Measurements from ENCODE around the gene CCDC70. TPM values are rescaled to one million over a fixed set of nuclear protein-coding genes. Genes with fewer than 3 reads are reported as not detected.

CCDC70 gene
- polyA plus RNA-seq, 1 donor from 2014 or later, result not detected

DNA sequence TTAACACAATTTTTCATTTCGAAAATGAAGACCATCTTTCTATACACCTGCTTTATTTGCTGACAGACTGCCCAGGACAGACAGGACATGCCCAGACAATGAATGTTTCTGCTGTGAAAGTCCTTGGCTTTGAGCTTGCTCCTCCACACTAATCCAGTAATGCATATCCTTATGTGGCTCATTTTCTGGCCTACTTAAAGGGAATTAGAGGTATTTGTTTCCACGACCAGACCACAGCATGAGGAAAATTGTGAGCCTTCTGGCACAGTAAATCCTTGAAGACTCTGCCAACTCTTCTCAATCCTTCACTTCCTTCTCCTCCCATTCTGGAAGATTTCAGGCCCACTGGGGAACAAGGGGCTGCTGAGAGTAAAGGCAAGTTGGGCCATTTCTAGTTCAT lies 25.7 kb downstream of the CCDC70 start:
- Histone ChIP-seq H3K79me2 (replicated peaks; ENCODE audit: insufficient read depth, low read length) (no peaks in the 10 kb centered on the region), H2AFZ (ENCODE audit: low read depth, low read length) (no peak overlapping the region), H3K9me3 (ENCODE audit: low read length) (no peaks in the 10 kb centered on the region), H3K27me3 (ENCODE audit: insufficient read depth, low read depth, low read length) (no peaks in the 10 kb centered on the region), H3K4me3 (ENCODE audit: low read length) (no peak overlapping the region), H4K20me1 (ENCODE audit: insufficient read depth) (no peaks in the 10 kb centered on the region), H3K9me2 (ENCODE audit: insufficient read depth, low read length) (no peaks in the 10 kb centered on the region), H3K36me3 (ENCODE audit: insufficient read depth, low read length) (no peaks in the 10 kb centered on the region), H3F3A (ENCODE audit: insufficient read depth, low read length, poor library complexity, severe bottlenecking) (no peaks in the 10 kb centered on the region), H3K4me2 (ENCODE audit: low read length) (no peak overlapping the region), H3K9ac (ENCODE audit: low read length) (no peak overlapping the region), H3K27ac (ENCODE audit: low read length) (no peak overlapping the region)
- TF ChIP-seq MXI1 (conservative IDR thresholded peaks at IDR 0.05; ENCODE audit: poor library complexity, severe bottlenecking) (no peak), RAD21 (conservative IDR thresholded peaks at IDR 0.05) (no peak), EZH2 (IDR thresholded peaks at IDR 0.05; ENCODE audit: borderline replicate concordance, insufficient read depth, low read length, poor library complexity, severe bottlenecking) (no peak), POLR2AphosphoS5 (IDR thresholded peaks at IDR 0.05) (no peak), SMC3 (conservative IDR thresholded peaks at IDR 0.05; ENCODE audit: poor library complexity) (no peak), TAF1 (IDR thresholded peaks at IDR 0.05; ENCODE audit: low read depth) (no peak), EP300 (conservative IDR thresholded peaks at IDR 0.05; ENCODE audit: poor library complexity, severe bottlenecking) (no peak)
- TF ChIP-seq, protein P1, sequence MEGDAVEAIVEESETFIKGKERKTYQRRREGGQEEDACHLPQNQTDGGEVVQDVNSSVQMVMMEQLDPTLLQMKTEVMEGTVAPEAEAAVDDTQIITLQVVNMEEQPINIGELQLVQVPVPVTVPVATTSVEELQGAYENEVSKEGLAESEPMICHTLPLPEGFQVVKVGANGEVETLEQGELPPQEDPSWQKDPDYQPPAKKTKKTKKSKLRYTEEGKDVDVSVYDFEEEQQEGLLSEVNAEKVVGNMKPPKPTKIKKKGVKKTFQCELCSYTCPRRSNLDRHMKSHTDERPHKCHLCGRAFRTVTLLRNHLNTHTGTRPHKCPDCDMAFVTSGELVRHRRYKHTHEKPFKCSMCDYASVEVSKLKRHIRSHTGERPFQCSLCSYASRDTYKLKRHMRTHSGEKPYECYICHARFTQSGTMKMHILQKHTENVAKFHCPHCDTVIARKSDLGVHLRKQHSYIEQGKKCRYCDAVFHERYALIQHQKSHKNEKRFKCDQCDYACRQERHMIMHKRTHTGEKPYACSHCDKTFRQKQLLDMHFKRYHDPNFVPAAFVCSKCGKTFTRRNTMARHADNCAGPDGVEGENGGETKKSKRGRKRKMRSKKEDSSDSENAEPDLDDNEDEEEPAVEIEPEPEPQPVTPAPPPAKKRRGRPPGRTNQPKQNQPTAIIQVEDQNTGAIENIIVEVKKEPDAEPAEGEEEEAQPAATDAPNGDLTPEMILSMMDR (IDR thresholded peaks at IDR 0.05; ENCODE audit: poor library complexity, severe bottlenecking), result no peak
- TF ChIP-seq, protein P2, sequence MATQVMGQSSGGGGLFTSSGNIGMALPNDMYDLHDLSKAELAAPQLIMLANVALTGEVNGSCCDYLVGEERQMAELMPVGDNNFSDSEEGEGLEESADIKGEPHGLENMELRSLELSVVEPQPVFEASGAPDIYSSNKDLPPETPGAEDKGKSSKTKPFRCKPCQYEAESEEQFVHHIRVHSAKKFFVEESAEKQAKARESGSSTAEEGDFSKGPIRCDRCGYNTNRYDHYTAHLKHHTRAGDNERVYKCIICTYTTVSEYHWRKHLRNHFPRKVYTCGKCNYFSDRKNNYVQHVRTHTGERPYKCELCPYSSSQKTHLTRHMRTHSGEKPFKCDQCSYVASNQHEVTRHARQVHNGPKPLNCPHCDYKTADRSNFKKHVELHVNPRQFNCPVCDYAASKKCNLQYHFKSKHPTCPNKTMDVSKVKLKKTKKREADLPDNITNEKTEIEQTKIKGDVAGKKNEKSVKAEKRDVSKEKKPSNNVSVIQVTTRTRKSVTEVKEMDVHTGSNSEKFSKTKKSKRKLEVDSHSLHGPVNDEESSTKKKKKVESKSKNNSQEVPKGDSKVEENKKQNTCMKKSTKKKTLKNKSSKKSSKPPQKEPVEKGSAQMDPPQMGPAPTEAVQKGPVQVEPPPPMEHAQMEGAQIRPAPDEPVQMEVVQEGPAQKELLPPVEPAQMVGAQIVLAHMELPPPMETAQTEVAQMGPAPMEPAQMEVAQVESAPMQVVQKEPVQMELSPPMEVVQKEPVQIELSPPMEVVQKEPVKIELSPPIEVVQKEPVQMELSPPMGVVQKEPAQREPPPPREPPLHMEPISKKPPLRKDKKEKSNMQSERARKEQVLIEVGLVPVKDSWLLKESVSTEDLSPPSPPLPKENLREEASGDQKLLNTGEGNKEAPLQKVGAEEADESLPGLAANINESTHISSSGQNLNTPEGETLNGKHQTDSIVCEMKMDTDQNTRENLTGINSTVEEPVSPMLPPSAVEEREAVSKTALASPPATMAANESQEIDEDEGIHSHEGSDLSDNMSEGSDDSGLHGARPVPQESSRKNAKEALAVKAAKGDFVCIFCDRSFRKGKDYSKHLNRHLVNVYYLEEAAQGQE (IDR thresholded peaks at IDR 0.05; ENCODE audit: borderline replicate concordance), result no peak

DNA sequence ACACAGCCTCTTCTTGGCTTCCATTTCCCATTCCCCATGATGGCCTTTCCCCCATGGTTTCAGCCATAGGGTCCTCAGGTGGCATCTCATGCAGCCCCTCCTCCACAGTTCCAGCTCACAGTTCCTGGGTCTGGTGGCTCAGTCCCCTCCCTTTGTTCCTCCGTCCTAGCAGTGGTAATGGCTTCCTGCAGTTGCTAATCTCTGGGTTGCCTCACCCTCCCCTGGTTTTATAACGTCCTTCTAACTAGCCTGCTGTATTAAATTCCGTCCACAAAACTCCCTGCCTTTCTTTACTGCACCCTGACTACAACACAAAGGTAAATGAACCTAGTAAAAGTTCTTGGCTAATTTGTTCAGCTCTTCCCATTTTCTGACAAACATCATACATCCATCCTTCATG lies 30.9 kb downstream of the CCDC70 start:
- Histone ChIP-seq H3K4me2 (ENCODE audit: low read length) (no peak overlapping the region), H3K27me3 (ENCODE audit: insufficient read depth, low read depth, low read length) (no peaks in the 10 kb centered on the region), H3K9ac (ENCODE audit: low read length) (no peak overlapping the region), H3K36me3 (ENCODE audit: insufficient read depth, low read length) (no peaks in the 10 kb centered on the region), H3K27ac (ENCODE audit: low read length) (no peak overlapping the region), H3K79me2 (replicated peaks; ENCODE audit: insufficient read depth, low read length) (no peaks in the 10 kb centered on the region), H3K9me3 (ENCODE audit: low read length) (no peaks in the 10 kb centered on the region), H3K9me2 (ENCODE audit: insufficient read depth, low read length) (no peaks in the 10 kb centered on the region), H3F3A (ENCODE audit: insufficient read depth, low read length, poor library complexity, severe bottlenecking) (no peaks in the 10 kb centered on the region), H3K4me3 (ENCODE audit: low read length) (no peak overlapping the region), H2AFZ (ENCODE audit: low read depth, low read length) (no peak overlapping the region), H4K20me1 (ENCODE audit: insufficient read depth) (no peaks in the 10 kb centered on the region)
- no peak for TF ChIP-seq EZH2 (IDR thresholded peaks at IDR 0.05; ENCODE audit: borderline replicate concordance, insufficient read depth, low read length, poor library complexity, severe bottlenecking)
- no peak for TF ChIP-seq RAD21 (conservative IDR thresholded peaks at IDR 0.05)
- no peak for TF ChIP-seq MXI1 (conservative IDR thresholded peaks at IDR 0.05; ENCODE audit: poor library complexity, severe bottlenecking)

DNA sequence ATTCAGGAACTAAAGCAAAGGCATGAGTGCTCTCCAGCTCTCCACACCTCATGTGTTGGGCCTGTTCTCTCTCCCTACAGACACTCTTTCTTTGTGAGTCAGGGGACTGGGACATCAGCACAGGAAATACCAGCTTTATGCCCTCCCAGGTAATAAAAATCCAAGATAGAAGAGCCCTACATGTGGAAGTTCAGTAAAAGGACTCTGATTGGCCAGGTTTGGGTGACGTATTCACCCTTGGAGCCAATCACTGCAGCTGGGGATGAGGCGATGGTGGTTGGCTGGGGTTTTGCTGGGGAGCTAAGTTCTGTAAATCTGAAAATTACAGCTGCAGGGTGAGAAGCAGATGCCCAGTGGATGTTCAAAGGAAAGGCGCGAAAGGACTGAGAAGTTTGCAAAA lies 32.5 kb downstream of the CCDC70 start:
- Histone ChIP-seq H4K20me1 (ENCODE audit: insufficient read depth) (no peaks in the 10 kb centered on the region), H3K9me2 (ENCODE audit: insufficient read depth, low read length) (no peaks in the 10 kb centered on the region), H3K27me3 (ENCODE audit: insufficient read depth, low read depth, low read length) (no peaks in the 10 kb centered on the region), H3K4me2 (ENCODE audit: low read length) (no peak overlapping the region), H3F3A (ENCODE audit: insufficient read depth, low read length, poor library complexity, severe bottlenecking) (no peaks in the 10 kb centered on the region), H3K9ac (ENCODE audit: low read length) (no peak overlapping the region), H3K27ac (ENCODE audit: low read length) (no peak overlapping the region), H3K4me3 (ENCODE audit: low read length) (no peak overlapping the region), H3K79me2 (replicated peaks; ENCODE audit: insufficient read depth, low read length) (no peaks in the 10 kb centered on the region), H3K36me3 (ENCODE audit: insufficient read depth, low read length) (no peaks in the 10 kb centered on the region), H3K9me3 (ENCODE audit: low read length) (no peaks in the 10 kb centered on the region), H2AFZ (ENCODE audit: low read depth, low read length) (no peak overlapping the region)
- TF ChIP-seq MXI1 (conservative IDR thresholded peaks at IDR 0.05; ENCODE audit: poor library complexity, severe bottlenecking) (no peak), RAD21 (conservative IDR thresholded peaks at IDR 0.05) (no peak), EZH2 (IDR thresholded peaks at IDR 0.05; ENCODE audit: borderline replicate concordance, insufficient read depth, low read length, poor library complexity, severe bottlenecking) (no peak), EP300 (conservative IDR thresholded peaks at IDR 0.05; ENCODE audit: poor library complexity, severe bottlenecking) (no peak), SMC3 (conservative IDR thresholded peaks at IDR 0.05; ENCODE audit: poor library complexity) (no peak), TAF1 (IDR thresholded peaks at IDR 0.05; ENCODE audit: low read depth) (no peak), POLR2AphosphoS5 (IDR thresholded peaks at IDR 0.05) (no peak)
- TF ChIP-seq, protein P2 (IDR thresholded peaks at IDR 0.05; ENCODE audit: borderline replicate concordance), result no peak
- TF ChIP-seq, protein P1 (IDR thresholded peaks at IDR 0.05; ENCODE audit: poor library complexity, severe bottlenecking), result no peak

Data from neural cell (in vitro differentiated cells).